ENCODE data around the gene RPAP2. TPM values are rescaled to one million over a fixed set of nuclear protein-coding genes. Genes with fewer than 3 reads are reported as not detected.

The RPAP2 gene
- total and polyA plus RNA-seq, 2 of the 8 experiments (the other 6 are each of a cell fraction or from before 2014, with no cell fraction given), result 7.9 to 28.4 TPM

DNA sequence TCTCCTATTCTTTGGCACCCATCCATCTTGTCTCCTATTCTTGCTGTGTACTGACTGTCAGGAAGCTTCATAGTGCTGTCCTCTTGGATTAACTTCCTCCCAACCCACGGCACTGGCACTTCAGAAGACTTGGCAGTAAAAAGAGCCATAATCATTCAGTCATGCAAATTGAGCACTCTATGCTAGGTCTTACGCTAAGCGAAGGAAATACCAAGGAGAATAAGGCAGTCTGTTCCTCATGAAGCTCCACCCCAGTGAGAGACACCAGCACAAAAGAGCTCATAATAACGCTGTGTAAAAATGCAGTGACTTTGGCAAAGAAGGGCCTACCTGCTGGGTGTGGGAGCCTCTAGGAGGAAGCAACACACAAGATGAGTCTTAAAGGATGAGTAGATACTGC, 120.8 kb downstream of the RPAP2 start:
- TF ChIP-seq JUND (IDR thresholded peaks at IDR 0.05; ENCODE audit: low read length) (no peak), GTF2F1 (IDR thresholded peaks at IDR 0.05; ENCODE audit: borderline replicate concordance, low read depth, low read length) (no peak), SUZ12 (IDR thresholded peaks at IDR 0.05; ENCODE audit: low read length) (no peak), GABPA (IDR thresholded peaks at IDR 0.05; ENCODE audit: borderline replicate concordance, insufficient read depth, low read length) (no peak), USF2 (IDR thresholded peaks at IDR 0.05; ENCODE audit: low read length) (no peak)
- no peaks in the 10 kb centered on the region for H3K36me3 ChIP-seq (ENCODE audit: control insufficient read depth in 2 of 4, insufficient read depth in 4 of 4, low read length in 3 of 4)
- H2AK5ac ChIP-seq (ENCODE audit: low read depth, low read length), result no peak overlapping the region
- H2AFZ ChIP-seq (ENCODE audit: low read length), result peak overlapping the region; percentile 74; the same call in 1 of the 2 replicates
- H4K20me1 ChIP-seq (replicated peaks in 1 of 2; ENCODE audit: control insufficient read depth in 1 of 2, insufficient read depth in 2 of 2, low read length in 2 of 2), result no peaks in the 10 kb centered on the region
- H2BK120ac ChIP-seq (replicated peaks; ENCODE audit: low read depth, low read length), result no peak overlapping the region
- H3K9ac ChIP-seq (replicated peaks in 1 of 4; ENCODE audit: extremely low read depth in 1 of 4, low read depth in 3 of 4, low read length in 3 of 4), result no peak overlapping the region
- H4K8ac ChIP-seq (ENCODE audit: extremely low read depth, insufficient read depth, low read length), result no peak overlapping the region
- no peak overlapping the region for H3K4me2 ChIP-seq (ENCODE audit: insufficient read depth in 1 of 2, low read depth in 2 of 2, low read length in 2 of 2)
- no peak overlapping the region for H3K4ac ChIP-seq (replicated peaks; ENCODE audit: insufficient read length, low read depth, low read length)
- H2BK5ac ChIP-seq (ENCODE audit: low read depth, low read length), result no peak overlapping the region
- no peak overlapping the region for H3K56ac ChIP-seq (replicated peaks; ENCODE audit: insufficient read length, low read depth, low read length)
- H3K4me1 ChIP-seq (replicated peaks in 1 of 4; ENCODE audit: control insufficient read depth in 3 of 4, insufficient read depth in 4 of 4, low read length in 3 of 4), result peaks cover 0 to 11% (median 0%) of the 10 kb centered on the region in 4 experiments; a peak in 3 of 7 replicates
- no peak overlapping the region for H3K18ac ChIP-seq (ENCODE audit: extremely low read depth, low read length)
- H3K79me1 ChIP-seq (ENCODE audit: low read depth, low read length), result no peaks in the 10 kb centered on the region
- no peak overlapping the region for H3K27ac ChIP-seq (ENCODE audit: low read depth, low read length)
- H3K23ac ChIP-seq (ENCODE audit: insufficient read length), result no peak overlapping the region
- H2BK12ac ChIP-seq (ENCODE audit: low read depth, low read length), result no peak overlapping the region
- no peak overlapping the region for H4K91ac ChIP-seq (replicated peaks; ENCODE audit: insufficient read length, low read length)
- H2BK20ac ChIP-seq (ENCODE audit: low read length), result no peak overlapping the region
- H2BK15ac ChIP-seq (ENCODE audit: low read length), result no peak overlapping the region
- DNase-seq (ENCODE audit: low read depth in 1 of 2, low spot score in 2 of 2) (no peak), FAIRE-seq (no peak)
- H3K27me3 ChIP-seq (replicated peaks in 1 of 4; ENCODE audit: control insufficient read depth in 3 of 4, extremely low read depth in 1 of 4, insufficient read depth in 3 of 4, low read length in 3 of 4), result no peaks in the 10 kb centered on the region
- H4K5ac ChIP-seq (ENCODE audit: insufficient read length, low read depth, low read length), result no peak overlapping the region
- H3K4me3 ChIP-seq (ENCODE audit: extremely low read depth in 1 of 4, insufficient read depth in 2 of 4, low read depth in 3 of 4, low read length in 4 of 4), result no peak overlapping the region
- 76% methylated on average over 4 of the region's 4 CpGs; no CpG with 5 or more reads in 1 of the 2 experiments for WGBS, 2 experiments (ENCODE audit: extremely low coverage in 1 of 2, insufficient coverage in 1 of 2, insufficient read length in 1 of 2, insufficient replicate concordance in 2 of 2, low coverage in 1 of 2, low lambda C conversion rate in 2 of 2, missing lambda C conversion rate in 1 of 2)
- H3K9me3 ChIP-seq (ENCODE audit: insufficient read depth in 2 of 2, low read depth in 1 of 2, low read length in 1 of 2), result no peaks in the 10 kb centered on the region
- ChIA-PET POLR2A (ENCODE audit: partially characterized antibody) (no interaction called here), CTCF (ENCODE audit: partially characterized antibody) (no interaction called here)
- H3K79me2 ChIP-seq (ENCODE audit: control insufficient read depth in 1 of 2, insufficient read depth in 2 of 2, low read length in 2 of 2), result no peaks in the 10 kb centered on the region
- no peak overlapping the region for H3K14ac ChIP-seq (ENCODE audit: insufficient read length)
- no peaks in the 10 kb centered on the region for H3K23me2 ChIP-seq (ENCODE audit: low read depth, low read length)

Data from H1 (cell line).